Measurements from ENCODE around the gene GLIPR2.

GLIPR2 gene

DNA sequence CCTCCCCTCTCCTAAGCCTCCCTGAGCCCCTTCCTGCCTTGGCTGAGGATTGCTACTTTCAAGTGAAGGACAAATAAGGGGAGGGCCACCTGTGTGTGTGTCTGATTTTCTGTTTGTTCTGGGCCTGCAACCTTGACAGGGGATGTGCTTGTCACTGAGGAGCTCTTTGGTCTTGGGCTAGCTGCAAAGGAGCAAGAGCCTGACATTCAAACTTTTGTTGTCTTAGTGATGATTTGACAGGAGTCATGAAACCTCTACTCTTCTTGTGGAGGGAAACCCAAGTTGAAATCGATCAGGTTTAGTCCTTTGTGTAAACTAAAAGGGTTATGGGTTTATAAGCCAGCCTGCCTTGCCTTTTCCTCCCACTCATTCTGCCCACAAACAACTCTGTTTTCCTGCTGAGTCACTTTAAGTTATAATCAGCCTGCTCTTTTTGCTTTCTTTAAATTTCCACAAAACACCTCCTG lies 71.0 kb downstream of the GLIPR2 start:
- DNase-seq, result no peak

DNA sequence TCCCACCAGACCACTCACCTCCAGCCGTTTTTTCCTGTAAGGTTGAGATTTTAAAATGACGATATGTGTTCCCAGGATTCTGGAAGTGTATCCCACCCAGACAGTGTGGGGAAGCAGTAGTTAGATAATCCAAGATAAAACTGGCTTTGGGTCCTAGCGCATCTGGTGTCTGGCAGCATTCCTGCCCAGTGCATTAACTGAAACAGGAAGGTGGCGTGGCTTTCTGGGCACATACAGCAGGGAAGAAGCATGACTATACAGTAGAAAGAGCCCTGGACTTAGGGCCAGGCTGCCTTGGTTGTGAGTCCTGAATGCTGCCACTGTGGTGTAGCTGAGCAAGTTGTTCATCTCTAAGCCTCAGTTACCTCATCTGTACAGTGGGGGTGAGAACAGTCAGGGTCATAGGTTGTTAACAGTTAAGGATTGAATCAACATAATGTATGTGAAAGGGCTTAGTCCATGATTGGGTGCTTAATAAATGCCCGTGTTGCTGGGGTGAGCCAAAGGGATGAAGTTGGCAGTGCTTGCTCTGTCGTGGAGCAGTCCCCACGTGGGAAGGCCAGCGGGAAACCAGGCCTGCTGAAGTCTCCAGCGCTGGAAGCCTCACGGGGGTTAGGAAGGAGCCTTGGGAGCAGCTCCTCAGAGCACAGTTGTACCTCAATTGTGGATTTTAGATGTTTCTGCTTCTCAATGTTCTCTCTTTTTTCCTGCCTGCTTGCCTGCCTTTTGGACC lies 72.2 kb downstream of the GLIPR2 start:
- DNase-seq, result no peak

- no peak for DNase-seq
These were observed 74.2 kb downstream of the GLIPR2 start for GRCh38 chr9:36210722-36211121.

- no peak for DNase-seq
These were observed 75.0 kb downstream of the GLIPR2 start for GRCh38 chr9:36211510-36211909.

DNA sequence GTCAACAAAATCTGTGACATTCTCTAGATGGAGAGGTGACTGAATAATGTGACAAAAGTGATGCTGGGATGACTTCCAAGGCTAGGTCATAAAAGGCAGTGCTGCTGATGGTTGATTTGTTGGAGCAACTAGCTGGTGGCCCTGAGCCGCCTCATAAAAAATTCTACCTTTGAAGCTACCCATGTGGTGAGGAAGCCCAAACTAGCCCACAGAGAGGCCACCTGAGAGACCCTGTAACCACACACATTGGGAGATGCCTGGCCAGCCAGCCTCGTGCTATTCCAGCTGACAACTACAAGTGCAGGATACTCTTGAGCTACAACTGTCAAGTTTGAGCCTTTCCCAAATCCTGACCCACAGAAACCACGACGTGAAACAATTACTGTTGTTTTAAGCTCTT lies 76.9 kb downstream of the GLIPR2 start:
- no peak for DNase-seq
